ENCODE data around the gene USO1. TPM values are rescaled to one million over a fixed set of nuclear protein-coding genes. Genes with fewer than 3 reads are reported as not detected.

Gene USO1
- total RNA-seq, 6 donors from 2014 or later = 23.7 to 111 (median 54.3) TPM

- H3K36me3 ChIP-seq = no peaks in the 10 kb centered on the region
- no peaks in the 10 kb centered on the region for H3K9me3 ChIP-seq
- H3K27me3 ChIP-seq = no peaks in the 10 kb centered on the region
- H3K4me1 ChIP-seq = peaks cover 0 to 6% (median 0%) of the 10 kb centered on the region in 4 donors
- 44 to 63% methylated on average over 3 of the region's 3 CpGs for WGBS, 2 donors
- no peak overlapping the region for H3K27ac ChIP-seq
- H3K4me3 ChIP-seq = no peak overlapping the region
- TF ChIP-seq CTCF (IDR thresholded peaks at IDR 0.05) (no peak), EP300 (IDR thresholded peaks at IDR 0.05) (no peak), POLR2AphosphoS5 (IDR thresholded peaks at IDR 0.05) (no peak), POLR2A (IDR thresholded peaks at IDR 0.05) (no peak)
- no peak for DNase-seq
- ATAC-seq (ENCODE audit: low FRiP score in 2 of 2) = peak in 1 of 2 donors; percentile 51
Measured at GRCh38 chr4:75696071-75696470, 28.3 kb upstream of the USO1 start.

- DNase-seq (no peak), ATAC-seq (ENCODE audit: low FRiP score in 2 of 2) (no peak)
- Histone ChIP-seq H3K27me3 (no peaks in the 10 kb centered on the region), H3K36me3 (no peaks in the 10 kb centered on the region), H3K4me3 (no peak overlapping the region), H3K27ac (no peak overlapping the region), H3K4me1 (peaks cover 0 to 6% (median 0%) of the 10 kb centered on the region in 4 donors), H3K9me3 (no peaks in the 10 kb centered on the region)
- TF ChIP-seq POLR2AphosphoS5 (IDR thresholded peaks at IDR 0.05) (no peak), CTCF (IDR thresholded peaks at IDR 0.05) (no peak), EP300 (IDR thresholded peaks at IDR 0.05) (no peak), POLR2A (IDR thresholded peaks at IDR 0.05) (no peak)
- WGBS, 2 donors = 88 to 94% methylated on average over 3 of the region's 3 CpGs
Measured at GRCh38 chr4:75696581-75696980, 27.8 kb upstream of the USO1 start.

- ATAC-seq (ENCODE audit: low FRiP score in 2 of 2) (peak; percentile 38 to 80), DNase-seq (peak in 1 of 2 donors; percentile 23)
- Histone ChIP-seq H3K36me3 (no peaks in the 10 kb centered on the region), H3K27me3 (no peaks in the 10 kb centered on the region), H3K27ac (peak overlapping the region in 3 of 4 donors; percentile 48 to 67 (median 49)), H3K4me1 (peaks cover 0 to 6% (median 0%) of the 10 kb centered on the region in 4 donors), H3K4me3 (peak overlapping the region in 1 of 4 donors; percentile 11), H3K9me3 (no peaks in the 10 kb centered on the region)
- WGBS, 2 donors = 58 to 64% methylated on average over 6 of the region's 6 CpGs
- TF ChIP-seq CTCF (IDR thresholded peaks at IDR 0.05) (no peak), POLR2AphosphoS5 (IDR thresholded peaks at IDR 0.05) (no peak), POLR2A (IDR thresholded peaks at IDR 0.05) (no peak), EP300 (IDR thresholded peaks at IDR 0.05) (no peak)
Measured at GRCh38 chr4:75698162-75698962, 26.0 kb upstream of the USO1 start.

GRCh38 chr4:75698963-75699228, 25.5 kb upstream of the USO1 start:
- ATAC-seq (ENCODE audit: low FRiP score in 2 of 2) = peak in 1 of 2 donors; percentile 20
- WGBS, 2 donors = 53 to 60% methylated on average over 2 of the region's 2 CpGs

More at GRCh38 chr4:75698963-75699228, 25.5 kb upstream of the USO1 start:
- Histone ChIP-seq H3K36me3 (no peaks in the 10 kb centered on the region), H3K4me1 (peaks cover 0 to 6% (median 0%) of the 10 kb centered on the region in 4 donors), H3K9me3 (no peaks in the 10 kb centered on the region), H3K27ac (peak overlapping the region in 2 of 4 donors; percentile 49 to 67), H3K27me3 (no peaks in the 10 kb centered on the region), H3K4me3 (peak overlapping the region in 1 of 4 donors; percentile 11)
- no peak for DNase-seq
- TF ChIP-seq EP300 (IDR thresholded peaks at IDR 0.05) (no peak), CTCF (IDR thresholded peaks at IDR 0.05) (no peak), POLR2AphosphoS5 (IDR thresholded peaks at IDR 0.05) (no peak), POLR2A (IDR thresholded peaks at IDR 0.05) (no peak)
